PC-9 (cell line): ENCODE measurements around the gene DTYMK. TPM values are rescaled to one million over a fixed set of nuclear protein-coding genes. Genes with fewer than 3 reads are reported as not detected.

Experiments
- BruUV-seq: library from RNA; stranded (reverse); fragments of 400-500 nt; replicated peaks from 2 replicates; lab custom pipeline; 2021; lab: Mats Ljungman, UMichigan
- CTCF ChIA-PET: fragments of 300-600 bp; sonication (Branson Sonifier 250); formaldehyde crosslinking; loops from one replicate; lab custom pipeline; 2022; ENCODE audit warnings: antibody characterized with exemption; lab: Charles Lee
- POLR2A ChIA-PET: fragments of 300-600 bp; sonication (Branson Sonifier 250); formaldehyde crosslinking; loops from one replicate; lab custom pipeline; 2022; ENCODE audit warnings: antibody characterized with exemption; ENCODE audit not compliant: unreplicated experiment; lab: Charles Lee
- DNase-seq, 2 experiments: peaks; one replicate each; pipeline versions ENCODE4 v3.0.0 to v3.0.0-alpha.2; 2015 to 2022; ENCODE audit warnings: mixed read lengths in 1 of 2
- H2AFZ ChIP-seq: fragments of 200-600 bp; sonication (generic); 2 replicates; pipeline ENCODE4 v1.8.1; 2017; ENCODE audit warnings: antibody characterized with exemption
- H3F3A ChIP-seq: fragments of 200-600 bp; sonication (generic); 2 replicates; pipeline ENCODE4 v1.8.1; 2017; ENCODE audit warnings: antibody characterized with exemption, mild to moderate bottlenecking, low read depth; ENCODE audit not compliant: insufficient read depth
- H3K27ac ChIP-seq: fragments of 200-600 bp; sonication (generic); 2 replicates; pipeline ENCODE4 v1.6.1; 2016; ENCODE audit warnings: mixed run types
- H3K27me3 ChIP-seq: fragments of 200-600 bp; sonication (generic); 2 replicates; pipeline ENCODE4 v1.6.1; 2016; ENCODE audit warnings: low read depth, mixed run types; ENCODE audit not compliant: insufficient read depth
- H3K36me3 ChIP-seq: fragments of 200-600 bp; sonication (generic); 2 replicates; pipeline ENCODE4 v1.6.1; 2016; ENCODE audit warnings: low read depth, mixed run types
- H3K4me1 ChIP-seq: fragments of 200-600 bp; sonication (generic); replicated peaks from 2 replicates; pipeline ENCODE4 v1.6.1; 2016; ENCODE audit warnings: mixed run types; ENCODE audit not compliant: insufficient read depth
- H3K4me2 ChIP-seq: fragments of 200-600 bp; sonication (generic); 2 replicates; pipeline ENCODE4 v1.6.1; 2017; ENCODE audit warnings: mixed run types
- H3K4me3 ChIP-seq: fragments of 200-600 bp; sonication (generic); 2 replicates; pipeline ENCODE4 v1.6.1; 2016; ENCODE audit warnings: mixed run types
- H3K79me2 ChIP-seq: fragments of 200-600 bp; sonication (generic); 2 replicates; pipeline ENCODE4 v1.6.1; 2017; ENCODE audit warnings: low read depth, mixed run types
- H3K9me2 ChIP-seq: fragments of 200-600 bp; sonication (generic); 2 replicates; pipeline ENCODE4 v1.8.1; 2017; ENCODE audit warnings: mild to moderate bottlenecking; ENCODE audit not compliant: insufficient read depth
- H3K9me3 ChIP-seq: fragments of 200-600 bp; sonication (generic); 2 replicates; pipeline ENCODE4 v1.8.1; 2016; ENCODE audit warnings: low read depth; ENCODE audit not compliant: insufficient read depth
- H4K20me1 ChIP-seq: fragments of 200-600 bp; sonication (generic); 2 replicates; pipeline ENCODE4 v1.8.1; 2017; ENCODE audit not compliant: insufficient read depth
- EZH2 ChIP-seq: fragments of 200-600 bp; sonication (generic); IDR thresholded peaks from 2 replicates; pipeline ENCODE4 v1.8.0; 2017; ENCODE audit warnings: antibody characterized with exemption, low read depth
- intact Hi-C: fragments of 100-400 bp; cut with micrococcal nuclease; formaldehyde crosslinking; loops from one replicate; pipeline ENCODE4 v1.10.0; 2022; ENCODE audit not compliant: unreplicated experiment
- total RNA-seq: library from RNA; stranded (reverse); gene quantifications from 2 replicates; pipeline ENCODE4 v1.2.3, GENCODE V29; 2021
- TF ChIP-seq, protein P1 (sequence below): fragments of 200-600 bp; sonication (generic); conservative IDR thresholded peaks from 2 replicates; pipeline ENCODE4 v1.6.1; 2017; ENCODE audit warnings: mixed run types, antibody characterized with exemption, mild to moderate bottlenecking, moderate library complexity

Gene DTYMK
- total RNA-seq, 1 experiment from 2014 or later = 183 TPM

DNA sequence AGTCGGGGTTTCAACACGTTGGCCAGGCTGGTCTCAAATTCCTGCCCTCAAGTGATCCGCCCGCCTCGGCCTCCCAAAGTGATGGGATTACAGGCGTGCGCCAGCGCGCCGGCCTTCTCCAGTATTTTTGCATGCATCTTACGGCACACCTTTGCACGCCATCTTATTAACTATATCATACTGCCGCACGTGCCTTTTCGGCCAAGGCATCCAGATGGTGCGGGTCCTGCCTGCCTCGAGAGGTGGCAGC is 14.5 kb upstream of the DTYMK start:
- ChIA-PET POLR2A (interaction anchor here (0.8 to 2.0 kb wide), 3 partner anchors 14 to 33 kb away, joined by 7 to 62 read pairs (median 7); partner anchors contain the start of genes D2HGDH and DTYMK), CTCF (interaction anchor here (0.7 to 1.5 kb wide), 2 partner anchors 14 to 22 kb away, joined by 3 to 5 read pairs; partner anchors contain the start of gene DTYMK)
- peak overlapping the region; percentile 67 for H3K4me3 ChIP-seq
- peaks cover 18% of the 10 kb centered on the region for H3K4me1 ChIP-seq
- H2AFZ ChIP-seq = 0 out of 2 replicates have a peak overlapping the region, but pooled peaks have one; percentile 36
- H4K20me1 ChIP-seq = peaks cover 15% of the 10 kb centered on the region
- TF ChIP-seq, protein P1, sequence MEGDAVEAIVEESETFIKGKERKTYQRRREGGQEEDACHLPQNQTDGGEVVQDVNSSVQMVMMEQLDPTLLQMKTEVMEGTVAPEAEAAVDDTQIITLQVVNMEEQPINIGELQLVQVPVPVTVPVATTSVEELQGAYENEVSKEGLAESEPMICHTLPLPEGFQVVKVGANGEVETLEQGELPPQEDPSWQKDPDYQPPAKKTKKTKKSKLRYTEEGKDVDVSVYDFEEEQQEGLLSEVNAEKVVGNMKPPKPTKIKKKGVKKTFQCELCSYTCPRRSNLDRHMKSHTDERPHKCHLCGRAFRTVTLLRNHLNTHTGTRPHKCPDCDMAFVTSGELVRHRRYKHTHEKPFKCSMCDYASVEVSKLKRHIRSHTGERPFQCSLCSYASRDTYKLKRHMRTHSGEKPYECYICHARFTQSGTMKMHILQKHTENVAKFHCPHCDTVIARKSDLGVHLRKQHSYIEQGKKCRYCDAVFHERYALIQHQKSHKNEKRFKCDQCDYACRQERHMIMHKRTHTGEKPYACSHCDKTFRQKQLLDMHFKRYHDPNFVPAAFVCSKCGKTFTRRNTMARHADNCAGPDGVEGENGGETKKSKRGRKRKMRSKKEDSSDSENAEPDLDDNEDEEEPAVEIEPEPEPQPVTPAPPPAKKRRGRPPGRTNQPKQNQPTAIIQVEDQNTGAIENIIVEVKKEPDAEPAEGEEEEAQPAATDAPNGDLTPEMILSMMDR = peak; percentile 65; the same call in 1 of the 2 replicates
- TF ChIP-seq EZH2 = no peak
- H3K9me3 ChIP-seq = peaks cover 2% of the 10 kb centered on the region
- H3K4me2 ChIP-seq = peak overlapping the region; percentile 86
- peaks cover 31% of the 10 kb centered on the region for H3K79me2 ChIP-seq
- peak in 1 of 2 experiments; percentile 90 for DNase-seq
- H3K27ac ChIP-seq = peak overlapping the region; percentile 89
- intact Hi-C loops = loop anchor here (1.0 to 10.0 kb wide), 6 partner anchors 15 to 388 kb away; partner anchors contain the start of genes DTYMK, FARP2, HDLBP and SEPTIN2
- no peaks in the 10 kb centered on the region for H3K27me3 ChIP-seq
- BruUV-seq = no TSS peak
- H3F3A ChIP-seq = peaks cover 45% of the 10 kb centered on the region
- no peaks in the 10 kb centered on the region for H3K9me2 ChIP-seq
- peaks cover 7% of the 10 kb centered on the region for H3K36me3 ChIP-seq

DNA sequence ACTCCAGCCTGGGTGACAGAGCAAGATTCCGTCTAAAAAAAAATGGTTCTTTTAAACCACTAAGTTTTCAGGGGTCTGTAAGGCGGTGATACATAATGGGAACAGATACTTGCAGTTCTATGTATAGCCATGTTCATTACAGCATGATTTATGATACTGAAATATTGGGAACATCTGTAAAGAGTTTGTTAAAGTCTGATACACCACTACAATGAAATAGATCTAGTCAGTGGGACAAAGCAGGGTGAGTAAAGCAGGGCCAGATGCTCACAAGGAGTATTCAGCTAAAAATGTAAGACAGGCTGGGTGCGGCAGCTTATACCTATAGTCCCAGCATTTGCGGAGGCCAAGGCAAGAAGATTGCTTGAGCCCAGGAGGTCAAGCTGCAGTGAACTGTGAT is 9.0 kb upstream of the DTYMK start:
- Histone ChIP-seq H3K36me3 (peaks cover 18% of the 10 kb centered on the region; the same call in 1 of the 2 replicates), H2AFZ (no peak overlapping the region), H3K4me1 (peaks cover 6% of the 10 kb centered on the region; the same call in 1 of the 2 replicates), H3K9me3 (no peaks in the 10 kb centered on the region), H3K9me2 (no peaks in the 10 kb centered on the region), H3F3A (peaks cover 67% of the 10 kb centered on the region), H4K20me1 (0 out of 2 replicates have a peak, but pooled peaks cover 6% of the 10 kb centered on the region), H3K27ac (no peak overlapping the region), H3K4me3 (no peak overlapping the region), H3K27me3 (no peaks in the 10 kb centered on the region), H3K4me2 (no peak overlapping the region), H3K79me2 (peaks cover 5% of the 10 kb centered on the region; the same call in 1 of the 2 replicates)
- BruUV-seq = no TSS peak
- ChIA-PET POLR2A (no interaction called here), CTCF (no interaction called here)
- intact Hi-C loops = no loop called here
- TF ChIP-seq EZH2 = no peak
- TF ChIP-seq, protein P1 = no peak
- no peak for DNase-seq

DNA sequence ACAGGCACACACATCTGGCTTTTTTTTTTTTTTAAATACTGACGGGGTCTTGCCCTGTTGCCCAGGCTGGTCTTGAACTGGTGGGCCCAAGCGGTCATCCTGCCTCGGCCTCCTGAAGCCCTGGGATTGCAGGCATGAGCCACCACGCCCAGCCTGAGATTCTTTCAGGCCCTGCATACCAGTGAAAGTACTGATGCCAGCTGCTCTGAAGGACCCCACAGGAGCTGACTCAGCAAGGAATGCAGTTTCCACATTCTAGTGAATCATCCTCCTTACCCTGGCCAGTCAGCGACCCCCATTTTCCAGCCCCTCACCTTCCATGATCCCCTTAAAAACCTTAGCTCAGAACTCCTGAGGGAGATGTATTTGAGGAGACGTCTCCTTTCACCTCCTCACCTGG is 5.8 kb upstream of the DTYMK start:
- ChIA-PET CTCF (interaction anchor here (0.5 kb wide), 1 partner anchor 93 kb away, joined by 3 read pairs; no protein-coding TSS in a partner anchor), POLR2A (interaction anchor here (0.7 kb wide), 1 partner anchor 14 kb away, joined by 21 read pairs; no protein-coding TSS in a partner anchor)
- Histone ChIP-seq H3K9me2 (no peaks in the 10 kb centered on the region), H3K4me3 (no peak overlapping the region), H4K20me1 (0 out of 2 replicates have a peak, but pooled peaks cover 11% of the 10 kb centered on the region), H3K4me2 (no peak overlapping the region), H2AFZ (no peak overlapping the region), H3K4me1 (peaks cover 8% of the 10 kb centered on the region), H3K27me3 (no peaks in the 10 kb centered on the region), H3F3A (peaks cover 41% of the 10 kb centered on the region), H3K9me3 (no peaks in the 10 kb centered on the region), H3K36me3 (peaks cover 18% of the 10 kb centered on the region; the same call in 1 of the 2 replicates), H3K79me2 (peaks cover 30% of the 10 kb centered on the region), H3K27ac (no peak overlapping the region)
- no TSS peak for BruUV-seq
- intact Hi-C loops = no loop called here
- TF ChIP-seq EZH2 = no peak
- TF ChIP-seq, protein P1 = no peak
- DNase-seq = no peak
